COLO829 (cell line): ENCODE results near the gene UNC5A.

ENCODE experiments used
- DNase-seq: peaks from one replicate; pipeline ENCODE4 v3.0.0; 2012; ENCODE audit warnings: low spot score

Gene UNC5A

GRCh38 chr5:176800024-176800423 lies 10.3 kb upstream of the UNC5A start:
- no peak for DNase-seq

- no peak for DNase-seq
These were observed 8.1 kb upstream of the UNC5A start for GRCh38 chr5:176802116-176802784.

- no peak for DNase-seq
These were observed 7.1 kb upstream of the UNC5A start for GRCh38 chr5:176803068-176803942.

GRCh38 chr5:176803943-176804498 lies 6.3 kb upstream of the UNC5A start:
- DNase-seq = no peak

GRCh38 chr5:176806137-176806536 lies 4.2 kb upstream of the UNC5A start:
- no peak for DNase-seq

- DNase-seq = no peak
These were observed 747 bp upstream of the UNC5A start for GRCh38 chr5:176809544-176810080.

GRCh38 chr5:176810687-176811501 lies 535 bp downstream of the UNC5A start:
- DNase-seq = no peak

- DNase-seq = no peak
These were observed 2.2 kb downstream of the UNC5A start for GRCh38 chr5:176812269-176813259.

- DNase-seq = no peak
These were observed 3.4 kb downstream of the UNC5A start for GRCh38 chr5:176813587-176814312.

- no peak for DNase-seq
These were observed 3.9 kb downstream of the UNC5A start for GRCh38 chr5:176814313-176814685.

GRCh38 chr5:176814836-176815438 lies 4.6 kb downstream of the UNC5A start:
- no peak for DNase-seq

GRCh38 chr5:176816043-176816745 lies 5.8 kb downstream of the UNC5A start:
- no peak for DNase-seq

GRCh38 chr5:176816791-176817347 lies 6.5 kb downstream of the UNC5A start:
- no peak for DNase-seq

- no peak for DNase-seq
These were observed 7.0 kb downstream of the UNC5A start for GRCh38 chr5:176817369-176817840.

GRCh38 chr5:176817841-176818377 lies 7.5 kb downstream of the UNC5A start:
- no peak for DNase-seq

GRCh38 chr5:176818391-176819098 lies 8.2 kb downstream of the UNC5A start:
- no peak for DNase-seq

GRCh38 chr5:176819476-176819875 lies 9.1 kb downstream of the UNC5A start:
- DNase-seq = no peak

GRCh38 chr5:176820937-176821336 lies 10.6 kb downstream of the UNC5A start:
- no peak for DNase-seq
